Coronary artery (tissue), 2 donors: ENCODE results near the gene CHML.
"Not testable (repeated sequence)": the region's sequence is repeated elsewhere in the genome, so short reads cannot be mapped to it uniquely, and the experiment has no call there.

ENCODE experiments used
- DNase-seq: peaks from one replicate; pipeline ENCODE4 v3.0.0-alpha.2; 2017; ENCODE audit warnings: low spot score
- H3K27ac ChIP-seq, 2 donors: fragments of 200-600 bp; sonication (generic); one replicate each; pipeline ENCODE4 v1.5.1; 2016 to 2019
- H3K4me3 ChIP-seq: fragments of 200-600 bp; sonication (generic); 2 replicates; pipeline ENCODE4 v1.5.1; 2016; ENCODE audit warnings: mild to moderate bottlenecking, moderate library complexity
- CTCF ChIP-seq: fragments of 200-600 bp; sonication (generic); IDR thresholded peaks from one replicate; pipeline ENCODE4 v1.5.1; 2019; ENCODE audit warnings: antibody characterized with exemption

CHML gene

GRCh38 chr1:241640149-241640866 lies at the start of gene CHML, which contains the start of gene OPN3:
Gene CHML, minus strand, starts transcription at chr1:241640369. Its CDS starts 4,603 bp downstream, at chr1:241635766.
Gene OPN3, minus strand, starts transcription at chr1:241640369. Its CDS starts 115 bp downstream, at chr1:241640254.
- no peak for TF ChIP-seq CTCF
- peak within 1 kb of the TSS; percentile 72 to 92 for H3K27ac ChIP-seq
- DNase-seq: peak; percentile 94
- H3K4me3 ChIP-seq: peak within 1 kb of the TSS; percentile 97

- no peak for TF ChIP-seq CTCF
- H3K4me3 ChIP-seq: no peak overlapping the region
- no peak for DNase-seq
- no peak overlapping the region for H3K27ac ChIP-seq
Observed at GRCh38 chr1:241688940-241689368, 48.8 kb upstream of the CHML start.

GRCh38 chr1:241684108-241684507 lies 43.9 kb upstream of the CHML start:
- no peak overlapping the region for H3K4me3 ChIP-seq
- no peak overlapping the region for H3K27ac ChIP-seq
- no peak for TF ChIP-seq CTCF
- DNase-seq: no peak

- Histone ChIP-seq H3K4me3 (no peak overlapping the region), H3K27ac (no peak overlapping the region)
- no peak for TF ChIP-seq CTCF
- DNase-seq: no peak
Observed at GRCh38 chr1:241682921-241683320, 42.8 kb upstream of the CHML start.

GRCh38 chr1:241681861-241682448 lies 41.8 kb upstream of the CHML start:
- not testable (repeated sequence) for DNase-seq, H3K27ac ChIP-seq

GRCh38 chr1:241679961-241680360 lies 39.8 kb upstream of the CHML start:
- no peak for TF ChIP-seq CTCF
- H3K27ac ChIP-seq: no peak overlapping the region
- no peak overlapping the region for H3K4me3 ChIP-seq
- DNase-seq: no peak

More at GRCh38 chr1:241681861-241682448, 41.8 kb upstream of the CHML start:
- H3K4me3 ChIP-seq: not testable (repeated sequence)

GRCh38 chr1:241679404-241679803 lies 39.2 kb upstream of the CHML start:
- no peak for TF ChIP-seq CTCF
- no peak overlapping the region for H3K4me3 ChIP-seq
- no peak overlapping the region for H3K27ac ChIP-seq
- DNase-seq: no peak
